HEK293 (cell line): ENCODE results near the gene NMT2.

ENCODE experiments used
- CTCF ChIA-PET: fragments of 350-600 bp; formaldehyde crosslinking; extraction: SDS; loops from one replicate; lab custom pipeline; 2021; ENCODE audit warnings: antibody characterized with exemption; lab: Yijun Ruan, JAX
- POLR2A ChIA-PET: fragments of 300-600 bp; formaldehyde crosslinking; extraction: SDS; loops from one replicate; lab custom pipeline; 2020; ENCODE audit warnings: antibody characterized with exemption, inconsistent platforms; lab: Yijun Ruan, JAX
- H3K27ac ChIP-seq: fragments of 200-500 bp; sonication (Bioruptor generic); 2 replicates; pipeline ENCODE4 v1.5.1; 2014; ENCODE audit warnings: low read depth, low read length, control low read depth, inconsistent platforms; ENCODE audit errors: extremely low read depth
- H3K36me3 ChIP-seq, 2 experiments: fragments of 200-500 bp in 1 of 2; sonication (Bioruptor generic) in 1 of 2; 1 replicate in 1 of 2; 2 replicates in 1 of 2; pipeline ENCODE4 v1.5.1; 2014 to 2017; ENCODE audit warnings: inconsistent platforms in 2 of 2, low read length in 2 of 2; ENCODE audit not compliant: control insufficient read depth in 2 of 2, insufficient read depth in 1 of 2
- H3K4me1 ChIP-seq: fragments of 200-500 bp; sonication (Bioruptor generic); 2 replicates; pipeline ENCODE4 v1.5.1; 2014; ENCODE audit warnings: mild to moderate bottlenecking, low read length, inconsistent platforms; ENCODE audit not compliant: control insufficient read depth, insufficient read depth
- H3K4me3 ChIP-seq: 2 replicates; pipeline ENCODE4 v1.5.1; 2011; ENCODE audit warnings: low read depth, mild to moderate bottlenecking, control low read depth, low read length, moderate library complexity
- H3K9me3 ChIP-seq: fragments of 200-500 bp; sonication (Bioruptor generic); 2 replicates; pipeline ENCODE4 v1.5.1; 2014; ENCODE audit warnings: low read depth, low read length, inconsistent platforms; ENCODE audit not compliant: control insufficient read depth, insufficient read depth
- HOXC10 ChIP-seq: sonication (generic); formaldehyde crosslinking; IDR thresholded peaks from 2 replicates; pipeline ENCODE4 v1.8.1; 2023; ENCODE audit warnings: mild to moderate bottlenecking, missing genetic modification reagents
- PRDM1 ChIP-seq: fragments of 450-650 bp; formaldehyde crosslinking; IDR thresholded peaks from 2 replicates; pipeline ENCODE4; 2016; ENCODE audit warnings: missing biosample characterization, missing genetic modification characterization
- PRDM6 ChIP-seq: fragments of 450-650 bp; formaldehyde crosslinking; IDR thresholded peaks from 2 replicates; pipeline ENCODE4 v1.5.1; 2017; ENCODE audit warnings: missing biosample characterization, missing genetic modification characterization
- REST ChIP-seq: fragments of 450-650 bp; formaldehyde crosslinking; IDR thresholded peaks from 2 replicates; pipeline ENCODE4 v1.5.1; 2016; ENCODE audit warnings: missing biosample characterization, missing genetic modification characterization
- ZBTB44 ChIP-seq: fragments of 450-650 bp; IDR thresholded peaks from 2 replicates; pipeline ENCODE4 v1.5.1; 2018; ENCODE audit warnings: missing biosample characterization, mild to moderate bottlenecking, missing genetic modification characterization
- ZNF214 ChIP-seq: fragments of 450-650 bp; formaldehyde crosslinking; IDR thresholded peaks from 2 replicates; pipeline ENCODE4 v1.5.1; 2017; ENCODE audit warnings: missing biosample characterization, mild to moderate bottlenecking, missing genetic modification characterization, borderline replicate concordance
- ZNF324 ChIP-seq: fragments of 450-650 bp; formaldehyde crosslinking; IDR thresholded peaks from 2 replicates; pipeline ENCODE4 v1.5.1; 2016; ENCODE audit warnings: missing biosample characterization, missing genetic modification characterization
- ZNF391 ChIP-seq: fragments of 450-650 bp; formaldehyde crosslinking; IDR thresholded peaks from 2 replicates; pipeline ENCODE4 v1.5.1; 2016; ENCODE audit warnings: low read depth, missing biosample characterization, missing genetic modification characterization, borderline replicate concordance
- ZNF473 ChIP-seq: fragments of 450-650 bp; formaldehyde crosslinking; IDR thresholded peaks from 2 replicates; pipeline ENCODE4 v1.5.1; 2017; ENCODE audit warnings: missing biosample characterization, missing genetic modification characterization
- ZNF585B ChIP-seq: fragments of 450-650 bp; formaldehyde crosslinking; IDR thresholded peaks from 2 replicates; pipeline ENCODE4 v1.5.1; 2016; ENCODE audit warnings: missing biosample characterization, missing genetic modification characterization
- ZNF768 ChIP-seq: fragments of 450-650 bp; formaldehyde crosslinking; IDR thresholded peaks from 2 replicates; pipeline ENCODE4 v1.5.1; 2018; ENCODE audit warnings: missing biosample characterization, mild to moderate bottlenecking, missing genetic modification characterization
- ZNF777 ChIP-seq: fragments of 450-650 bp; formaldehyde crosslinking; IDR thresholded peaks from 2 replicates; pipeline ENCODE4 v1.5.1; 2017; ENCODE audit warnings: missing biosample characterization, missing genetic modification characterization, borderline replicate concordance
- ZNF830 ChIP-seq: fragments of 450-650 bp; IDR thresholded peaks from 2 replicates; pipeline ENCODE4 v1.5.0; 2018; ENCODE audit warnings: missing biosample characterization, missing genetic modification characterization, low read depth, mild to moderate bottlenecking, moderate library complexity
- TF ChIP-seq, protein P1 (sequence below): fragments of 450-650 bp; formaldehyde crosslinking; IDR thresholded peaks from 2 replicates; pipeline ENCODE4 v1.5.0; 2017; ENCODE audit warnings: missing biosample characterization, missing genetic modification characterization, borderline replicate concordance

NMT2 gene

GRCh38 chr10:15144788-15145187 lies 23.7 kb downstream of the NMT2 start:
- ChIA-PET POLR2A (no interaction called here), CTCF (interaction anchor here (0.6 kb wide), 1 partner anchor 654 kb away, joined by 4 read pairs; no protein-coding TSS in a partner anchor)
- Histone ChIP-seq H3K36me3 (peaks cover 5 to 9% of the 10 kb centered on the region in 2 experiments; a peak in 2 of 3 replicates), H3K4me3 (no peak overlapping the region), H3K27ac (no peak overlapping the region), H3K4me1 (peaks cover 8% of the 10 kb centered on the region; the same call in 1 of the 2 replicates)
- TF ChIP-seq ZNF585B (no peak), REST (no peak), HOXC10 (no peak), ZNF214 (tag by site-specific recombination) (no peak)
- TF ChIP-seq, all 188 proteins: peak for 0
- no peaks in the 10 kb centered on the region for H3K9me3 ChIP-seq

DNA sequence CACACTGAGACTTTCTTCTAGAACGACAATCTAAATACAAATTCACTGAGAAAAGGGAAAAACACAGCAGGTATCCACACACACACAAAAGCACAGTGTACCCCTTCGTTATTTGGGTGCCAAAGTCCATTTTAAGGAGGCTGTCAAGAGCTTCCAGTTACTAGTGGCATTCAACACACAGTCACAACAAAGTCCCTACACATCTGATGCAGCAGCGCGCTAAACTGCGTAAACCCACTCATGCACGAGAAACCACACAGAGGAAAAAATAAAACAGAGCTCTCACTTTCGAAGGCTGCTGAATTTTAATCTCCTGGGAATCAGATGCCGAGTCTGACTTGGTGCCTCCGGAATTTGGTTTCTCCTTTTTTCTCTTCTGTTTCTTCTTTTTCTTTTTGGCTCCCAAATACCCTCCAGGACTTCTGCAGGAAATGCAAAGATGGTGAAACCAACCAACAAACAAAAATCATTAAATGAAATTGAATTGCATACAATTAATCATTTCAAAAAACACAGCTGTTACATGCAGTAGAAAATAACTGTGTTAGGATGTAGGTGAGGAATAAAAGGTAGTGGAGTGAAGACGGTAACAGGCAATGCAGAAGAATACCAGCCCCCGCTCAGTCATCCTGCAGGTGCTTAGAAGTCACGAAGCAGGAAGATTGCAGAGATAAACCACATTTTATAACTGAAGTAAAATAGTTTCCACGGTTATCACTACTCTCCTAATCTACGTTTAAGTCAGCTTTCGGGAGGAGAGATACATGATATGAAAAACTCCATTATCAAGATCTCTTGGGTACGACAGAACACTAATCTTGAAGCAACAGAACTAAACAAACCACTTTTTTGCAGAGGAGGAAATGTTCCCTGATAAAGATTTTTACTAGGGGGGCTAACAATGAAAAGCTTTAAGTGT lies 27.1 kb downstream of the NMT2 start:
- POLR2A ChIA-PET, result no interaction called here

DNA sequence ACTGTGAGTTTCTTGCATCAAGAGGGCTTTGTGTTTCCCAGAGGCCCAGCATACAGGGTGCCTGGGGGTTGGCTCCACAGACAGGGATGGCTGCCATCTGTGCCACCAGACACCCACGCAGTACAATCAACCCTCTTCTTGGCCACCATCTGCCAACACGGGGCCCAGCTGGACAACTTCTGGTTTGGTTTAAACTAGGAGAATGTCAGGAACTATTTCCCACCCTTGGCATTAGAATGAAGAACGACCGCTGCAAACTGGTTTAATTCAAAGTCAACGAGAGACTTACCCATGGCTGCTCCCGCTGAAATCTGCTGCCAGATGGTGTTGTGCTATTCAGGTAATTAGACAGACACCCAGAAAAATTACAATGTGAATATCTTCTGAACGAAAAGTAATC lies 27.8 kb downstream of the NMT2 start:
- POLR2A ChIA-PET, result no interaction called here
- CTCF ChIA-PET, result no interaction called here
- Histone ChIP-seq H3K36me3 (peaks cover 5 to 23% of the 10 kb centered on the region in 2 experiments; a peak in 2 of 3 replicates), H3K27ac (no peak overlapping the region), H3K4me1 (peaks cover 8% of the 10 kb centered on the region; the same call in 1 of the 2 replicates), H3K4me3 (no peak overlapping the region), H3K9me3 (no peaks in the 10 kb centered on the region)
- TF ChIP-seq ZNF830 (tag by site-specific recombination) (no peak), ZNF324 (no peak), ZNF777 (no peak), ZNF473 (tag by site-specific recombination) (no peak)
- TF ChIP-seq, protein P1, sequence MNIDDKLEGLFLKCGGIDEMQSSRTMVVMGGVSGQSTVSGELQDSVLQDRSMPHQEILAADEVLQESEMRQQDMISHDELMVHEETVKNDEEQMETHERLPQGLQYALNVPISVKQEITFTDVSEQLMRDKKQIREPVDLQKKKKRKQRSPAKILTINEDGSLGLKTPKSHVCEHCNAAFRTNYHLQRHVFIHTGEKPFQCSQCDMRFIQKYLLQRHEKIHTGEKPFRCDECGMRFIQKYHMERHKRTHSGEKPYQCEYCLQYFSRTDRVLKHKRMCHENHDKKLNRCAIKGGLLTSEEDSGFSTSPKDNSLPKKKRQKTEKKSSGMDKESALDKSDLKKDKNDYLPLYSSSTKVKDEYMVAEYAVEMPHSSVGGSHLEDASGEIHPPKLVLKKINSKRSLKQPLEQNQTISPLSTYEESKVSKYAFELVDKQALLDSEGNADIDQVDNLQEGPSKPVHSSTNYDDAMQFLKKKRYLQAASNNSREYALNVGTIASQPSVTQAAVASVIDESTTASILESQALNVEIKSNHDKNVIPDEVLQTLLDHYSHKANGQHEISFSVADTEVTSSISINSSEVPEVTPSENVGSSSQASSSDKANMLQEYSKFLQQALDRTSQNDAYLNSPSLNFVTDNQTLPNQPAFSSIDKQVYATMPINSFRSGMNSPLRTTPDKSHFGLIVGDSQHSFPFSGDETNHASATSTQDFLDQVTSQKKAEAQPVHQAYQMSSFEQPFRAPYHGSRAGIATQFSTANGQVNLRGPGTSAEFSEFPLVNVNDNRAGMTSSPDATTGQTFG (tag by site-specific recombination), result no peak
- TF ChIP-seq, all 188 proteins: peak for 0

More for the DNA sequence above, 27.1 kb downstream of the NMT2 start:
- H3K9me3 ChIP-seq, result no peaks in the 10 kb centered on the region
- H3K27ac ChIP-seq, result no peak overlapping the region
- H3K4me3 ChIP-seq, result no peak overlapping the region
- peak; percentile 99 for TF ChIP-seq ZBTB44 (tag by site-specific recombination)
- TF ChIP-seq PRDM6 (tag by site-specific recombination), result peak; percentile 80
- TF ChIP-seq ZNF391 (tag by site-specific recombination), result no peak
- TF ChIP-seq PRDM1, result peak; percentile 28; the same call in 1 of the 2 replicates
- TF ChIP-seq ZNF768 (tag by site-specific recombination), result no peak
- H3K4me1 ChIP-seq, result peaks cover 8% of the 10 kb centered on the region; the same call in 1 of the 2 replicates
- CTCF ChIA-PET, result interaction anchor here (0.9 to 1.2 kb wide), 2 partner anchors 9 to 10 kb away, joined by 3 to 5 read pairs; no protein-coding TSS in a partner anchor
- H3K36me3 ChIP-seq, result peaks cover 5 to 21% of the 10 kb centered on the region in 2 experiments; a peak in 2 of 3 replicates
